Measurements from ENCODE around the gene RNF41. TPM values are rescaled to one million over a fixed set of nuclear protein-coding genes. Genes with fewer than 3 reads are reported as not detected.

The RNF41 gene
- total RNA-seq (2022; extraction: Qiagen RNA extraction; ENCODE audit: low read depth) = 22.1 to 26.5 TPM (median 25.7 TPM) in 5 replicates

GRCh38 chr12:56221757-56222530 lies at the start of gene RNF41:
RNF41 (minus strand) TSS chr12:56221922; CDS start chr12:56214047, 7,875 bp downstream.

GRCh38 chr12:56266693-56267442 lies 45.1 kb upstream of the RNF41 start, which contains the start of gene COQ10A:
COQ10A (plus strand) TSS chr12:56266942; CDS start chr12:56267119, 177 bp downstream.

GRCh38 chr12:56258068-56258819 lies 36.5 kb upstream of the RNF41 start, which contains the start of gene ANKRD52:
ANKRD52 (minus strand) TSS chr12:56258384; CDS start chr12:56258269, 115 bp downstream.

GRCh38 chr12:56229916-56230431 lies 8.3 kb upstream of the RNF41 start, which contains the start of gene SLC39A5:
SLC39A5 (plus strand) TSS chr12:56230051; CDS start chr12:56231275, 1,224 bp downstream.

GRCh38 chr12:56224102-56224701 lies 2.5 kb upstream of the RNF41 start, which contains the start of gene NABP2:
NABP2 (plus strand) TSS chr12:56224342; CDS start chr12:56224857, 515 bp downstream.

GRCh38 chr12:56189099-56189917 lies 32.4 kb downstream of the RNF41 start, which contains the start of gene SMARCC2:
SMARCC2 (minus strand) TSS chr12:56189483; CDS start chr12:56189461, 22 bp downstream.

GRCh38 chr12:56158029-56158925 lies 63.4 kb downstream of the RNF41 start, which contains the start of gene MYL6:
MYL6 (plus strand) TSS chr12:56158359; CDS start chr12:56158402, 43 bp downstream.

Other genes with a start within 250 kb of the RNF41 start
- 27.6 to 39.2 TPM (median 37.6 TPM) in 5 replicates for gene RAB5B, start 247.8 kb downstream of the RNF41 start, total RNA-seq (2022; extraction: Qiagen RNA extraction; ENCODE audit: low read depth)
- gene SUOX, start 224.6 kb downstream of the RNF41 start, total RNA-seq (2022; extraction: Qiagen RNA extraction; ENCODE audit: low read depth) = 7.8 to 10.5 TPM (median 9.3 TPM) in 5 replicates
- gene IKZF4, start 200.9 kb downstream of the RNF41 start, total RNA-seq (2022; extraction: Qiagen RNA extraction; ENCODE audit: low read depth) = 2.5 to 3.0 TPM (median 2.8 TPM) in 5 replicates
- 597 to 774 TPM (median 733 TPM) in 5 replicates for gene RPS26, start 180.0 kb downstream of the RNF41 start, total RNA-seq (2022; extraction: Qiagen RNA extraction; ENCODE audit: low read depth)
- gene ERBB3, start 141.8 kb downstream of the RNF41 start, total RNA-seq (2022; extraction: Qiagen RNA extraction; ENCODE audit: low read depth) = 1.2 to 1.8 TPM (median 1.3 TPM) in 5 replicates
- 305 to 343 TPM (median 320 TPM) in 5 replicates for gene PA2G4, start 117.4 kb downstream of the RNF41 start, total RNA-seq (2022; extraction: Qiagen RNA extraction; ENCODE audit: low read depth)
- 5,029 to 5,699 TPM (median 5,618 TPM) in 5 replicates for gene RPL41, start 105.3 kb downstream of the RNF41 start, total RNA-seq (2022; extraction: Qiagen RNA extraction; ENCODE audit: low read depth)
- gene ZC3H10, start 103.7 kb downstream of the RNF41 start, total RNA-seq (2022; extraction: Qiagen RNA extraction; ENCODE audit: low read depth) = 2.4 to 3.5 TPM (median 2.9 TPM) in 5 replicates
- 66.7 to 76.5 TPM (median 73.7 TPM) in 5 replicates for gene ESYT1, start 93.7 kb downstream of the RNF41 start, total RNA-seq (2022; extraction: Qiagen RNA extraction; ENCODE audit: low read depth)
- gene MYL6B, start 69.3 kb downstream of the RNF41 start, total RNA-seq (2022; extraction: Qiagen RNA extraction; ENCODE audit: low read depth) = 75.2 to 83.1 TPM (median 78.1 TPM) in 5 replicates
- 1,968 to 3,082 TPM (median 2,070 TPM) in 5 replicates for gene MYL6, start 63.6 kb downstream of the RNF41 start, total RNA-seq (2022; extraction: Qiagen RNA extraction; ENCODE audit: low read depth)
- 31.4 to 42.9 TPM (median 38.9 TPM) in 5 replicates for gene SMARCC2, start 32.4 kb downstream of the RNF41 start, total RNA-seq (2022; extraction: Qiagen RNA extraction; ENCODE audit: low read depth)
- gene NABP2, start 2.4 kb upstream of the RNF41 start, total RNA-seq (2022; extraction: Qiagen RNA extraction; ENCODE audit: low read depth) = 61.7 to 64.4 TPM (median 62.6 TPM) in 5 replicates
- 0.14 TPM in 1 of 5 replicates, not detected in the others for gene SLC39A5, start 8.1 kb upstream of the RNF41 start, total RNA-seq (2022; extraction: Qiagen RNA extraction; ENCODE audit: low read depth)
- gene ANKRD52, start 36.5 kb upstream of the RNF41 start, total RNA-seq (2022; extraction: Qiagen RNA extraction; ENCODE audit: low read depth) = 41.6 to 52.3 TPM (median 47.6 TPM) in 5 replicates
- gene COQ10A, start 45.0 kb upstream of the RNF41 start, total RNA-seq (2022; extraction: Qiagen RNA extraction; ENCODE audit: low read depth) = 18.9 to 20.5 TPM (median 19.7 TPM) in 5 replicates
- gene CS, start 78.4 kb upstream of the RNF41 start, total RNA-seq (2022; extraction: Qiagen RNA extraction; ENCODE audit: low read depth) = 157 to 191 TPM (median 164 TPM) in 5 replicates
- 115 to 154 TPM (median 150 TPM) in 5 replicates for gene CNPY2, start 94.1 kb upstream of the RNF41 start, total RNA-seq (2022; extraction: Qiagen RNA extraction; ENCODE audit: low read depth)
- 13.4 to 17.8 TPM (median 16.8 TPM) in 5 replicates for gene PAN2, start 112.1 kb upstream of the RNF41 start, total RNA-seq (2022; extraction: Qiagen RNA extraction; ENCODE audit: low read depth)
- gene IL23A, start 117.0 kb upstream of the RNF41 start, total RNA-seq (2022; extraction: Qiagen RNA extraction; ENCODE audit: low read depth) = 0.32 to 0.84 TPM (median 0.50 TPM) in 5 replicates
- 10.0 to 15.3 TPM (median 14.0 TPM) in 5 replicates for gene STAT2, start 138.2 kb upstream of the RNF41 start, total RNA-seq (2022; extraction: Qiagen RNA extraction; ENCODE audit: low read depth)
- gene APOF, start 140.9 kb upstream of the RNF41 start, total RNA-seq (2022; extraction: Qiagen RNA extraction; ENCODE audit: low read depth) = not detected in 5 replicates
- gene TIMELESS, start 227.5 kb upstream of the RNF41 start, total RNA-seq (2022; extraction: Qiagen RNA extraction; ENCODE audit: low read depth) = 35.0 to 42.2 TPM (median 41.8 TPM) in 5 replicates
- gene MIP, start 232.7 kb upstream of the RNF41 start, total RNA-seq (2022; extraction: Qiagen RNA extraction; ENCODE audit: low read depth) = 0.15 to 0.30 TPM in 2 of 5 replicates, not detected in the others
- 1.9 to 2.0 TPM (median 2.0 TPM) in 5 replicates for gene SPRYD4, start 246.7 kb upstream of the RNF41 start, total RNA-seq (2022; extraction: Qiagen RNA extraction; ENCODE audit: low read depth)